Activated T-cell treated with anti-CD3 and anti-CD28 coated beads, Interleukin-2, amount 50 U/mL, for 24 hours (primary cell): ENCODE measurements around the gene PIGBOS1.
A peak's percentile ranks its signal among the peaks of the same experiment; 100 is the strongest.
"Not testable (repeated sequence)": the region's sequence is repeated elsewhere in the genome, so short reads cannot be mapped to it uniquely, and the experiment has no call there.

Experiments used
- DNase-seq: peaks from one replicate; pipeline ENCODE4 v3.0.0-alpha.2; 2020
- H3K27ac Mint-ChIP-seq: 2 replicates; pipeline ENCODE4 v1.8.0; 2020; ENCODE audit warnings: mild to moderate bottlenecking, mixed read lengths
- H3K27me3 Mint-ChIP-seq: 2 replicates; pipeline ENCODE4 v1.8.0; 2020; ENCODE audit warnings: mixed read lengths
- H3K36me3 Mint-ChIP-seq: 2 replicates; pipeline ENCODE4 v1.8.0; 2020; ENCODE audit warnings: low read depth, mixed read lengths
- H3K4me1 Mint-ChIP-seq: 2 replicates; pipeline ENCODE4 v1.8.0; 2020; ENCODE audit warnings: low read depth, mixed read lengths
- H3K4me3 Mint-ChIP-seq: 2 replicates; pipeline ENCODE4 v1.8.0; 2020; ENCODE audit warnings: mild to moderate bottlenecking, moderate library complexity, mixed read lengths
- H3K9me3 Mint-ChIP-seq: 2 replicates; pipeline ENCODE4 v1.8.0; 2020; ENCODE audit warnings: mixed read lengths

PIGBOS1 gene

GRCh38 chr15:55334371-55334770 is 15.4 kb upstream of the PIGBOS1 start:
- Mint-ChIP-seq H3K4me3 (no peak overlapping the region), H3K27ac (no peak overlapping the region), H3K27me3 (no peaks in the 10 kb centered on the region), H3K36me3 (peaks cover 75% of the 10 kb centered on the region), H3K4me1 (no peaks in the 10 kb centered on the region), H3K9me3 (no peaks in the 10 kb centered on the region)
- DNase-seq = no peak

GRCh38 chr15:55327387-55327786 is 8.5 kb upstream of the PIGBOS1 start:
- Mint-ChIP-seq H3K4me3 (no peak overlapping the region), H3K27ac (no peak overlapping the region), H3K4me1 (peaks cover 6% of the 10 kb centered on the region), H3K27me3 (no peaks in the 10 kb centered on the region), H3K36me3 (peaks cover 57% of the 10 kb centered on the region), H3K9me3 (no peaks in the 10 kb centered on the region)
- DNase-seq = no peak

GRCh38 chr15:55322467-55322866 is 3.5 kb upstream of the PIGBOS1 start:
- Mint-ChIP-seq H3K9me3 (no peaks in the 10 kb centered on the region), H3K27ac (no peak overlapping the region), H3K4me1 (peaks cover 32% of the 10 kb centered on the region), H3K36me3 (peaks cover 47% of the 10 kb centered on the region), H3K27me3 (no peaks in the 10 kb centered on the region), H3K4me3 (no peak overlapping the region)
- DNase-seq = no peak

- H3K4me3 Mint-ChIP-seq = peak overlapping the region; percentile 18
- peaks cover 45% of the 10 kb centered on the region for H3K4me1 Mint-ChIP-seq
- DNase-seq = no peak
- no peaks in the 10 kb centered on the region for H3K27me3 Mint-ChIP-seq
- peaks cover 54% of the 10 kb centered on the region for H3K36me3 Mint-ChIP-seq
- H3K9me3 Mint-ChIP-seq = no peaks in the 10 kb centered on the region
- H3K27ac Mint-ChIP-seq = no peak overlapping the region
Measured at GRCh38 chr15:55320963-55321362, 2.0 kb upstream of the PIGBOS1 start.

- peak overlapping the region; percentile 97 for H3K4me3 Mint-ChIP-seq
- peaks cover 53% of the 10 kb centered on the region for H3K4me1 Mint-ChIP-seq
- H3K9me3 Mint-ChIP-seq = no peaks in the 10 kb centered on the region
- peaks cover 58% of the 10 kb centered on the region for H3K36me3 Mint-ChIP-seq
- peak overlapping the region; percentile 72 for H3K27ac Mint-ChIP-seq
- no peaks in the 10 kb centered on the region for H3K27me3 Mint-ChIP-seq
- DNase-seq = no peak
Measured at GRCh38 chr15:55320238-55320550, 1.3 kb upstream of the PIGBOS1 start.

GRCh38 chr15:55319537-55320237 is 764 bp upstream of the PIGBOS1 start:
- H3K9me3 Mint-ChIP-seq = no peaks in the 10 kb centered on the region
- H3K4me1 Mint-ChIP-seq = peaks cover 58% of the 10 kb centered on the region
- H3K27me3 Mint-ChIP-seq = no peaks in the 10 kb centered on the region
- peaks cover 59% of the 10 kb centered on the region for H3K36me3 Mint-ChIP-seq
- H3K27ac Mint-ChIP-seq = peak overlapping the region; percentile 99
- peak overlapping the region; percentile 97 for H3K4me3 Mint-ChIP-seq
- DNase-seq = no peak

GRCh38 chr15:55302801-55303200 is 16.1 kb downstream of the PIGBOS1 start:
- H3K27me3 Mint-ChIP-seq, H3K4me3 Mint-ChIP-seq, DNase-seq, H3K27ac Mint-ChIP-seq, H3K9me3 Mint-ChIP-seq, H3K4me1 Mint-ChIP-seq: not testable (repeated sequence)
- H3K36me3 Mint-ChIP-seq = peaks cover 27% of the 10 kb centered on the region

GRCh38 chr15:55297315-55297714 is 21.6 kb downstream of the PIGBOS1 start:
- no peaks in the 10 kb centered on the region for H3K27me3 Mint-ChIP-seq

GRCh38 chr15:55290528-55291057 is 28.3 kb downstream of the PIGBOS1 start:
- Mint-ChIP-seq H3K4me3 (peak overlapping the region; percentile 96), H3K36me3 (peaks cover 37% of the 10 kb centered on the region), H3K4me1 (peaks cover 36% of the 10 kb centered on the region), H3K27ac (peak overlapping the region; percentile 99), H3K9me3 (no peaks in the 10 kb centered on the region), H3K27me3 (no peaks in the 10 kb centered on the region)
- DNase-seq = peak; percentile 91

More at GRCh38 chr15:55297315-55297714, 21.6 kb downstream of the PIGBOS1 start:
- no peak for DNase-seq
- Mint-ChIP-seq H3K36me3 (no peaks in the 10 kb centered on the region), H3K4me1 (no peaks in the 10 kb centered on the region), H3K27ac (no peak overlapping the region), H3K4me3 (no peak overlapping the region), H3K9me3 (no peaks in the 10 kb centered on the region)

GRCh38 chr15:55289746-55290527 is 29.0 kb downstream of the PIGBOS1 start, which contains the start of gene RAB27A:
Gene RAB27A (minus strand): TSS chr15:55289813. CDS start chr15:55234934, 54,879 bp downstream.
- Mint-ChIP-seq H3K27ac (peak within 1 kb of the TSS; percentile 99), H3K27me3 (no peaks in the 10 kb centered on the region), H3K36me3 (peaks cover 44% of the 10 kb centered on the region), H3K4me1 (peaks cover 43% of the 10 kb centered on the region), H3K9me3 (no peaks in the 10 kb centered on the region), H3K4me3 (peak within 1 kb of the TSS; percentile 96)
- DNase-seq = peak; percentile 88

GRCh38 chr15:55289011-55289745 is 29.7 kb downstream of the PIGBOS1 start:
- peak; percentile 72 for DNase-seq
- peak overlapping the region; percentile 96 for H3K4me3 Mint-ChIP-seq
- H3K27me3 Mint-ChIP-seq = no peaks in the 10 kb centered on the region
- H3K4me1 Mint-ChIP-seq = peaks cover 50% of the 10 kb centered on the region
- peak overlapping the region; percentile 99 for H3K27ac Mint-ChIP-seq
- peaks cover 51% of the 10 kb centered on the region for H3K36me3 Mint-ChIP-seq
- no peaks in the 10 kb centered on the region for H3K9me3 Mint-ChIP-seq

- DNase-seq = no peak
- H3K27ac Mint-ChIP-seq = peak overlapping the region; percentile 99
- peak overlapping the region; percentile 96 for H3K4me3 Mint-ChIP-seq
- peaks cover 59% of the 10 kb centered on the region for H3K36me3 Mint-ChIP-seq
- no peaks in the 10 kb centered on the region for H3K27me3 Mint-ChIP-seq
- peaks cover 60% of the 10 kb centered on the region for H3K4me1 Mint-ChIP-seq
- H3K9me3 Mint-ChIP-seq = no peaks in the 10 kb centered on the region
Measured at GRCh38 chr15:55288006-55288717, 30.8 kb downstream of the PIGBOS1 start.

- H3K4me1 Mint-ChIP-seq = peaks cover 75% of the 10 kb centered on the region
- H3K4me3 Mint-ChIP-seq = peak overlapping the region; percentile 96
- not testable (repeated sequence) for H3K9me3 Mint-ChIP-seq, DNase-seq, H3K27me3 Mint-ChIP-seq
- peak overlapping the region; percentile 99 for H3K27ac Mint-ChIP-seq
- peaks cover 74% of the 10 kb centered on the region for H3K36me3 Mint-ChIP-seq
Measured at GRCh38 chr15:55286442-55287189, 32.3 kb downstream of the PIGBOS1 start.
